Kasumi-1 (cell line): Measurements from ENCODE around the gene SAMD4A.

Source experiments
- DNase-seq, 2 experiments: peaks; one replicate each; lab custom pipeline; 2025; lab: John Stamatoyannopoulos, UW

Gene SAMD4A

GRCh38 chr14:54685286-54685845 lies 118.4 kb downstream of the SAMD4A start:
- DNase-seq, result no peak

GRCh38 chr14:54686219-54686870 lies 119.4 kb downstream of the SAMD4A start:
- no peak for DNase-seq

GRCh38 chr14:54686871-54687749 lies 120.2 kb downstream of the SAMD4A start:
- no peak for DNase-seq

- DNase-seq, result no peak
Observed at GRCh38 chr14:54687750-54688119, 120.8 kb downstream of the SAMD4A start.

- DNase-seq, result no peak
Observed at GRCh38 chr14:54688229-54688628, 121.3 kb downstream of the SAMD4A start.

GRCh38 chr14:54689928-54690327 lies 123.0 kb downstream of the SAMD4A start:
- no peak for DNase-seq

GRCh38 chr14:54690887-54691286 lies 124.0 kb downstream of the SAMD4A start:
- no peak for DNase-seq

- peak; percentile 44 to 50 for DNase-seq
Observed at GRCh38 chr14:54691525-54692283, 124.8 kb downstream of the SAMD4A start.

GRCh38 chr14:54692284-54692772 lies 125.4 kb downstream of the SAMD4A start:
- no peak for DNase-seq

GRCh38 chr14:54693761-54694160 lies 126.8 kb downstream of the SAMD4A start:
- DNase-seq, result no peak

- no peak for DNase-seq
Observed at GRCh38 chr14:54695196-54695595, 128.3 kb downstream of the SAMD4A start.

- DNase-seq, result no peak
Observed at GRCh38 chr14:54697001-54697400, 130.1 kb downstream of the SAMD4A start.

GRCh38 chr14:54697803-54698202 lies 130.9 kb downstream of the SAMD4A start:
- DNase-seq, result no peak

GRCh38 chr14:54698501-54698900 lies 131.6 kb downstream of the SAMD4A start:
- no peak for DNase-seq

GRCh38 chr14:54698966-54699530 lies 132.1 kb downstream of the SAMD4A start:
- DNase-seq, result no peak

GRCh38 chr14:54699735-54700134 lies 132.8 kb downstream of the SAMD4A start:
- no peak for DNase-seq

- DNase-seq, result no peak
Observed at GRCh38 chr14:54700717-54701116, 133.8 kb downstream of the SAMD4A start.

GRCh38 chr14:54702014-54702491 lies 135.1 kb downstream of the SAMD4A start:
- no peak for DNase-seq

- no peak for DNase-seq
Observed at GRCh38 chr14:54702492-54702891, 135.6 kb downstream of the SAMD4A start.

- no peak for DNase-seq
Observed at GRCh38 chr14:54703082-54703481, 136.2 kb downstream of the SAMD4A start.

- no peak for DNase-seq
Observed at GRCh38 chr14:54703724-54704123, 136.8 kb downstream of the SAMD4A start.

GRCh38 chr14:54704768-54705167 lies 137.8 kb downstream of the SAMD4A start:
- no peak for DNase-seq
